ENCODE measurements around the gene BCL2.

BCL2 gene

GRCh38 chr18:63326011-63326410 is 6.4 kb upstream of the BCL2 start:
- no peak for DNase-seq (ENCODE audit: low read depth in 2 of 2)

- DNase-seq (ENCODE audit: low read depth in 2 of 2): no peak
These were observed 5.6 kb upstream of the BCL2 start for GRCh38 chr18:63325086-63325686.

- no peak for DNase-seq (ENCODE audit: low read depth in 2 of 2)
These were observed 3.5 kb upstream of the BCL2 start for GRCh38 chr18:63322908-63323634.

DNA sequence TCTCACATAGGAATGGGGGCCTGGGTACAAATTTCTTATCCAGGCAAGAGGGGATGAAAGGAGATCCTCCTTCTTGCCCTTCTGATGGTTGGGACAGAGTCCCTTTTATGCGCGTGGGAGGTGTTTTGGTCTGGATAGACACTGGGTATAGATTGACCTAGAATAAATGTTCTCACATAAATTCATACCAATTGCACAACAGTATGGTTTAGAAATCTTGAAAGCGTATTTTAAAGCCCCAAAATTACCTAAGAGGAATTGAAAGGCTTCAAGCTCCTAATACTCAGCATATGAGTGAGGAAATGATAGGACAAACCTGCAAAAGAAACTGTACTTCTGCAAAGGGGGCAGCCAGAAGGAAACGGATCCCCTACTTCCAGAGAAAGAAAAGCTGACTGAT is 2.6 kb upstream of the BCL2 start:
- no peak for DNase-seq (ENCODE audit: low read depth in 2 of 2)

- no peak for DNase-seq (ENCODE audit: low read depth in 2 of 2)
These were observed 1.7 kb upstream of the BCL2 start for GRCh38 chr18:63321291-63321690.

DNA sequence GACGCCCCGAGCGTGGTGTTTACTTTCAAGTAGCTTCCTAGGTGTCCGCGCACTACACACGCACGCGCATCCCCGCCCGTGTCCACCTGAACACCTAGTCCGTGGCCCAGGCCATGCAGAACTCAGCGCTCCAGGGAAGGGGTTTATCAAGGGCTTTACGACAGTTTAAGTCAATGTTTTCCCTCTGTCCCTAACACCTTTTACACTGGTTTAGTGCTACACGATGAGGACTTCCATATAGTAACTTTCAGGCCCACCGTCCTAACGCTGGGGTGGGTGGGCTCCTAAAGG is 1.4 kb upstream of the BCL2 start:
- no peak for DNase-seq (ENCODE audit: low read depth in 2 of 2)

DNA sequence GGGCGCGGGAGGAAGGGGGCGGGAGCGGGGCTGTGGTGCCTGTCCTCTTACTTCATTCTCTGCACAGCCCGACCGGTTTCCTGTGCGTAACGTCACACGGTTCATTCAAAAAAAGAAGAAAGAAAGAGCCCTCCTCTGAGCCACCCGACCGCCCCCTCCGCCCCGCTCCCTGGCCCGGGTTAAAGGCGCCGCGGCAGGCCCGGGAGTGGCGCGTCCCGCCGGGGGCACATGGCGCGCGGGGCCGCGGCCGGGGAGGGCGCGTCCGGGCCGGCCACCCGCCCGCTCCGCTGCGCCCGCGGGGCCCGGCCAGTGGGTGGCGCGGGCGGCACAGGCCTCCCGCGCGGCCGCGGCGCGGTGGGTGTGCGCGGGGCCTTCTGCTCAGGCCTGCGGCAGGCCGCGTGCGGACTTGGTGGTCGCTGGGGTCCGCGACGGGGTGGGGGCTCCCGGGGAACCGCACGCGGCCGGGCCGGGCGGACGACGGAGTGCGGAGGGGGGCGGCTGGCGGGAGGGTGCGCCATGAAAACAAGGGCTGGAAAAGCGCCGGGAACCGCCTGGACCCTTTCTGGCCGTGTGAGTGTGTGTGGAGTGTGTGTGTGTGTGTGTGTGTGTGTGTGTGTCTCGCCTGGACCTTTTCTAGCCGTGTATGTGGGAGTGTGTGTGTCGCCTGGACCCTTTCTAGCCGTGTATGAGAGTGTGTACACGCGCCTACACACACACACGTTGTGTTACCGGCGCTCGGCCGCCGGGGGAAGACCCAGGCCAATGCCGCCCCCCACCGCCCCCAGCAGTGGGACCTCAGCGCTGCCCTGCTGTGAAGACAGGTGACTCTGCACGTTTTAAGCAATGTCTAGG is 780 bp upstream of the BCL2 start:
- DNase-seq (ENCODE audit: low read depth in 2 of 2): peak; percentile 55 to 68

DNA sequence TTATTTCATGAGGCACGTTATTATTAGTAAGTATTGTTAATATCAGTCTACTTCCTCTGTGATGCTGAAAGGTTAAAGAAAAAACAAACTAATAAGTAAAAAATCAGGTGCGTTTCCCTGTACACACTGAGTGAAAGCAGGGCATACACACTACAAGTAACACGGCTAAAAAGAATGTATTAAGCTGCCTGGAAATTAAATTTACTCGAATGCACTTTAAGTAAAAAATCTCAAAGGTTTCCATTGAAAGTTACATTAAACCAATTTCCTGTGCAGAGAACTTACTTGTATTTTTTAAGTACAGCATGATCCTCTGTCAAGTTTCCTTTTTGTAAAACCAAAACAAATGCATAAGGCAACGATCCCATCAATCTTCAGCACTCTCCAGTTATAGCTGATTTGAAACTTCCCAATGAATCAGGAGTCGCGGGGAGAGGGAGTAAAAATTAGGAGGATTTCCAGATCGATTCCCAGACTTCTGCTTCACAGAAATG is 633 bp downstream of the BCL2 start:
- no peak for DNase-seq (ENCODE audit: low read depth in 2 of 2)

GRCh38 chr18:63317982-63318888 is 1.3 kb downstream of the BCL2 start:
- no peak for DNase-seq (ENCODE audit: low read depth in 2 of 2)

GRCh38 chr18:63317556-63317946 is 2.0 kb downstream of the BCL2 start:
- no peak for DNase-seq (ENCODE audit: low read depth in 2 of 2)

GRCh38 chr18:63316612-63317555 is 2.7 kb downstream of the BCL2 start:
- DNase-seq (ENCODE audit: low read depth in 2 of 2): no peak

GRCh38 chr18:63315876-63316275 is 3.7 kb downstream of the BCL2 start:
- DNase-seq (ENCODE audit: low read depth in 2 of 2): no peak

DNA sequence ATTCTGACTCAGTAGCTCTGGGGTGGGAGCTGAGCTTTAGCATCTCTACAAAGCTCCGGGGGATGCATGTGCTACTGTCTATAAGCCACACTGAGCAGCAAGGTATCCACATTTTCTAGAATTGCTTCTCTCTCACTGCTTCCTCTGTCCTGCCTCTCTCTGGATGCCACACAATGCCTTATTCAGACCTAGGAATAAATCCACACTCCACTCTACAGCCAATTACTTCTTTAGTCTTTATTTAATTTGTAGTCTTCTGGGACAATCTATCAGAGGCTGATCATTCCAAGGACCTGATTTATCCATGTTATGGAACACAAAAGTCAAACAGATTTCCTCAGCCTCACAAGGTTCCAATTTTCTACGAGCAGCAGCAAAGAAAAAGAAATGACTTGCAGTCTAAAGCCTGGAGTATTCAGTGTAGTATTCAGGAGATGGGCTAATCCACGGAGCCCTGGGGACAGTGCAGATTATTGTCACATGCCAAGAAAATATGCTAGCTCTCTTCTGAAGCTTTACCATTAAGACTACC is 4.4 kb downstream of the BCL2 start:
- DNase-seq (ENCODE audit: low read depth in 2 of 2): no peak

DNA sequence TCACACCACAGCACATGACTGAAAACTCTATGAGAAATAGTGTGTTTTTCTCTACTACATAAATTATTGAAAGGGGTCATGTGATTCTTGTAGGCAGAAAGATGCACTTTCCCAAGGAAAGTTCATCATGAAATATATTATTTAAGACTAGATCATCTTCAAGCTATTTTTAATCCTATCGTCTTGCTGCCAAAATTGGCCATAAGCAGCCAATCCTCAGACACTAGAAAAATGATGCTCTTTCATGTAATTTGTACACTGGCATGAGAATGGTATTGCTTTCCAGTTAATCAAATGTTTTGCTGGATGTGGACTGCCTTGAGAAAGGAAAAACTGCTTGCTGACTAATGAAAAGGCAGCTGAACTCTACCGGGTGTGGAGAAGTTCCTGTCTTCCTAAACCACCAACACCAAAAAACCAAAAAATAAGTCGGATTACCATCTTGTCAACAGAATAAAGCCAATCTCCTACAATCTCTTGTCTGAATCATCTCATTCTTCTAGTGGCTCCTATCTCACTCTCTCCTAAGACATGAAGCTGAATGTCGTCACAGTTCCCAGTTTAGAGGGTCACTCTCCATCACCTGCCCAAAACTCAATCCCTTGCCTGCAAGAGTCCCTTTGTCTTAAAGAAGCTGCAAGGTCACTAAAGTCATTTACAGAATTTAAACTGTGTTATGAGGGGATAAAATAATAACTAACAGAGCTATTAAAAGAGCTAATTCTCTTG is 5.3 kb downstream of the BCL2 start:
- no peak for DNase-seq (ENCODE audit: low read depth in 2 of 2)

GRCh38 chr18:63313396-63313917 is 6.1 kb downstream of the BCL2 start:
- DNase-seq (ENCODE audit: low read depth in 2 of 2): no peak

DNA sequence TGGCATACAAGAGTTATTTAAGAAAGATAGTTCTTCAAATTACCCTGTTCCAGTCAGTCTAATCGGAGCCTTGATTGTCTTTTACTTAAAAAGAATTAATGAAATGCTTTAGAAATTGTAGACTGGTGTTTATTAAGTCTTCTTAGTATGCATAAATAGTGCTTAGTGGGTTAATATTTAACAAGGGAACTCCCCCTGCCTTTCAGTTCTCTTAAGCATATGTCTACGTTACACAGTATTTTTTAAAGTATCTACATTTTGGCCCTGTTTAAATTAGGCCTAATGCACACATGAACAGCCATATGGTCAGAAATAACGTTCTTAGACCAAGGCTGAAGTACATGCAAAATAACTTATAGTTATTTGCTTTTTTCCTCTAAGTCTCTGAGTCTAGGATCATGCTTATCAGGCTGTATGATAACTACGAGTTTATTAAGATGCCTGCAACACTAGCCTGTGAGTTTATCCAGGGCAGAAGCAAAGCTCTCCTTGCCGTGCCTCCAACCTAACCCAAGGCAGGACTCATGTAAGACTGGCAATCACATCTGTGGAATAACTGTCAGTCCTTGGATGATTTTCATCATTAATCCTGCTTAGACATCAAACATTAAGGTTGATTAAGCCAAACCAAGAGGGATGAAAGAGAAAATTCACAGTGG is 6.7 kb downstream of the BCL2 start:
- DNase-seq (ENCODE audit: low read depth in 2 of 2): no peak

GRCh38 chr18:63312019-63312409 is 7.6 kb downstream of the BCL2 start:
- DNase-seq (ENCODE audit: low read depth in 2 of 2): no peak

GRCh38 chr18:63311118-63312018 is 8.2 kb downstream of the BCL2 start:
- no peak for DNase-seq (ENCODE audit: low read depth in 2 of 2)
